HG03469 (cell line): ENCODE data around the gene CORO6.
"Not testable (repeated sequence)": the region's sequence is repeated elsewhere in the genome, so short reads cannot be mapped to it uniquely, and the experiment has no call there.

Experiments
- ATAC-seq: cut with Tn5 transposase; IDR thresholded peaks from one replicate; pipeline ENCODE4 v1.9.1; 2021; ENCODE audit warnings: mild to moderate bottlenecking, moderate library complexity, moderate number of reproducible peaks; ENCODE audit not compliant: unreplicated experiment

Gene CORO6

DNA sequence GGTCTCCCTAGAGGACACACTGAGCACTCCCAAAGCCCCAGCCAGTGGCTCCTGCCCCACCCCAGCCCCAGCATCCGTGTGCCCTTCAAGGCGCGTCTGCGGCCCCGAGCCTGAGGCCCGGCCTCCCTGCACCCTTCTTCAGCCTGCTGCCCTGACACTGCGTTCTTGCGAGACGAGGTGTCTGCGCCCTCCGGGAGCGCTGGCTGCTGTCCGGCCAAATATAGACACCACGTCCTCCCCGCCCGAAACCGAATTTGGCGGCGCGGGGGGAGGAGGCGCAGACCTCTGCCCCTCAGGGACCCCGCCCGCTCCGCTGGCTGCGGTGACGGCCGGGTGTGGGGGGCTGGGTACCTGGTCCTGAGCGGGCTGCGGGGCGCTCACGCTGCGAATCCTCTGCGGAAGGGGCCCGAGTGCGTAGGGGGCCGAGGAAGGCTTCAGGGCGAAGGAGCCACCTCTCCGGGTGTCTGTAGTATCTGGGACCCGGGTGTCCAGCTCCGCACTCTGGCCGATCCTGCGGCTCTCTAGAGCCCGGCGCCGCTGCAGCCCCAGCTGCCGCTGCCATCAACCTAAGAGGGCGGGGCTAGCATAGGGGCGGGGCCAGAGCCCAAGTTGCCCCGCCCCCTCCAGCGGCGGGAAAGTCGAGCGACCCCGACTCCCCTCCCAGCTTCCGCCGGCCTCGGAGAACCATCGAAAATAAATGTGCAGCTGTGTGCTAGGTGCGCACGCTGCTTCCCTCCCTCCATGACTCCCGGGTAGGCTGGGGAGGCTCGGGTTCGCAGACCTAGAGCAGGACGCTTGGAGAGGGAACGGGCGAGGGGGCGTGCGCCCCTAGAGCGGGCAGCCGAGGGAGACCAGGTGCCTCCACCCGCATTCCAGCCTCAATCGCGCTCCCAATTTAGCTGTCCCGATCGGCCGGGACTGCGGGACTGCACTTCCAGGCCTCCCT lies at the start of gene CORO6:
Gene CORO6, minus strand, starts transcription at position 576 of the 946 bp plus-strand sequence. CDS start 1,491 bp downstream, outside the sequence.
- no peak for ATAC-seq

DNA sequence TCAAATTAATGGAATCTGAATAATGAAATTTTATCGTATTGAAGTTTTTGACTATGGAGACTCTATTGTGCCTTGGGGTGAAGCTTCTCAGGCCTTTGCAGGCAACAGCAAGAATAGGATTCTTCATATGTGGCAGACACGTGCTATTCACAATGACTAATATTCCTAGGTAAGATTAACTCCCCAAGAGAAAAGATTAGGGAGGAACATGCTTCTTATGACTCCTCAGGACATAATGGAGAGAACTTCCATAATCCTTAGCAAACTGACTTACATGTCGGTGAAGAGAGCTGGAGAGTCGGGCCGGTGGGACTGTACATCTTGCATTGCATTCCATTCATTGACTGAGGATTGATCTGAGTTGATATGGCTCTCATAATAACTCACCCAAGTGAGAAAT lies 48.9 kb upstream of the CORO6 start:
- no peak for ATAC-seq

DNA sequence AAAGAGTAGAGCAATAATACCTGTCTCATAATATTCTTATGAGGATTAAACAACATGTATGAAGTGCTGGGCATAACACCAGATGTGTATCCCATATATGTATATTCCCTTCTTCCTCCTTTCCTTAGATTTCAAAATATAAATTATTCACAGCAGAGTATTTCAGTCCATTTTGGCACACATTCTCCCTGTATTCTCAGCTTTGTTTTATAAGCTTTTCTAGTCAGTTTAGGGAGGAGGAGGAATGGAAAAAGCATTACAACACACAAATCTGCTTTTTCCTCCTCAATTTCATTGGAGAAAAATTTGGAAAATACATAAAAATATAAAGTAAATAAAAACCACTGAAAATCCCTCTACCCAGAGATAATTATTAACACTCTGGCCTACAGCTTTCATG lies 46.6 kb upstream of the CORO6 start:
- no peak for ATAC-seq

DNA sequence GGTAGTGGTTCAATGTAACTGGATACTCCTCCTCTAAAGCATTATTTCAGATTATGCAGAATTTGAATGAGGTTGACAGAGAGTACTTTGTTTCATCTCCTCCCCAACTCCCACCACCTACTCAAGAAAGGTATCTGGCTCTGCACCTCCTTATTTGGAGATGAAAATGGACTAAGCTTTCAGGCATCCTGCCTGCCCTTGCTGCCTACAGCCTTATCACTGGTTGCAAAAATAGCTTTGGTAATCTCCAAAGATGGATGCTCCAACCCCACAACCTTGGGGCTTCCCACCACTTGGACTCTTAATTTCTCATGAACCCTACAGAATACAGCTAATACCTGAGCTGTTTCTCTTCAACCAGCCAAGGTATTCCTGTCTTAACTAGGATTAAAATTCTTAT lies 45.3 kb upstream of the CORO6 start:
- ATAC-seq = no peak

DNA sequence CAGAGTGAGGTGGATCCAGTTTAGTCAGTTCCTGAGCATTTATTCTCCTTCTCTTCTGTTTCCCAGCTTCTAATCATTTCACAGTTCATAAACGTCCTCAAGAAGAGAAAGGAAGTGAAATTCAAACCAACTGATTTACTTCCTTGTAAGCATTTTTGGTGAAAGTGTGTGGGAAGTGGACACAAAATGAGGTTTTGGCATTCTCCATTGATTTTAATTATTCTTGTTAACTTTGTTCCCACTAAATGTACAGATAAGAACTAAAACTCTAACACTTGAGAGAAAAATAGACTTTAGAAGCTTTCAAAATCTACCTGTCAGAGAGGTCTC lies 42.7 kb upstream of the CORO6 start:
- no peak for ATAC-seq

- no peak for ATAC-seq
Observed at GRCh38 chr17:29664743-29665480, 42.2 kb upstream of the CORO6 start.

- ATAC-seq = no peak
Observed at GRCh38 chr17:29663155-29663554, 40.4 kb upstream of the CORO6 start.

DNA sequence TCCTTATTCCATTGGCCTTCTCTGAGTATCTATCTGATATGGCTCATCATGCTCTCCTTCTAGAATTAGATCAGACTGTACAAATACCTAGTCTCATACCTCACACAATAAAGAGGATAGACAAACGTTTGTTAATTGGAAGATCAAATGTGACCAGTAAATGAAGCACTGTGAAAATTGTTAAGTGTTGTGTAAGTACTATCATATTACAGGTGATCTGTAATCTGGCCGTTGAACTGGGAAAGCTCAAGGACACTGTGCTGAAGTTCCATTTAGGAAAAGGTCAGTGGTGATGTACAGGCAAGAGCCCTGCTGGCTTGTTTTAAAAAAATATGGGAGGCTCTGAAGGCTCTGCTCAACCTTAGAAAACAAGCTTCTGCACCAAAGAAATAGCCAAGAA lies 38.5 kb upstream of the CORO6 start:
- ATAC-seq = no peak

GRCh38 chr17:29659155-29659554 lies 36.4 kb upstream of the CORO6 start:
- no peak for ATAC-seq

- no peak for ATAC-seq
Observed at GRCh38 chr17:29655323-29655722, 32.6 kb upstream of the CORO6 start.

GRCh38 chr17:29653995-29654714 lies 31.4 kb upstream of the CORO6 start:
- no peak for ATAC-seq

- no peak for ATAC-seq
Observed at GRCh38 chr17:29652976-29653375, 30.3 kb upstream of the CORO6 start.

DNA sequence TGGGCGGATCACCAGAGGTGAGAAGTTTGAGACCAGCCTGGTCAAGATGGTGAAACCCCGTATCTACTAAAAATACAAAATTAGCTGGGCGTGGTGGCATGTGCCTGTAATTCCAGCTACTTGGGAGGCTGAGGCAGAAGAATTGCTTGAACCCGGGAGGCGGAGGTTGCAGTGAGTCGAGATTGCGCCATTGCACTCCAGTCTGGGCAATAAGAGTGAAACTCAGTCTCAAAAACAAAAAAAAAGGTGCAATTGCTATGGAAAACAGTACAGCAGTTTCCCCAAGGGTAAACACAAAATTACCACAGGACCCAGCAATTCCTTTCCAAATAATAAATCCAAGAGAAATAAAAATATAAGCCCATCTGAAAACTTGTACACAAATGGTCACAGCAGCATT lies 29.2 kb upstream of the CORO6 start:
- not testable (repeated sequence) for ATAC-seq

GRCh38 chr17:29650396-29650795 lies 27.7 kb upstream of the CORO6 start:
- ATAC-seq = no peak

- no peak for ATAC-seq
Observed at GRCh38 chr17:29649359-29649758, 26.6 kb upstream of the CORO6 start.

DNA sequence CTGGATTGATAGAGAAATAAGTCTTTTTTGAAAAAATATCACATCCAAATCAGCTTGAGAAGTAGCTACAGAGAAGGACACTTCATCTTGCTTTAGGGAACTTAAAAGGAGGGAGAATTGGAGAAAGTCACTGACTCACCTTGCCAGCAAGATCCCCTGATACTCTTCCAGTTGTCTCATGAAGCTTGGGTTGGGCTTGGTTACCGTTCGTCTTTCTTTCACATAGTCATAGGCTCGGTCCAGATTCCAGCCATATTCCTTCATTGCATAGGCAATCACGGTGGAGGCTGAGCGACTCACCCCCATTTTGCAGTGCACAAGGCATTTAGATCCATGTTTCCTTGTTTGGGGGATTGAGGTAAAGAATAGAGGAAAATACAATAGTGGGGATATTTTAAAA lies 25.3 kb upstream of the CORO6 start:
- no peak for ATAC-seq

DNA sequence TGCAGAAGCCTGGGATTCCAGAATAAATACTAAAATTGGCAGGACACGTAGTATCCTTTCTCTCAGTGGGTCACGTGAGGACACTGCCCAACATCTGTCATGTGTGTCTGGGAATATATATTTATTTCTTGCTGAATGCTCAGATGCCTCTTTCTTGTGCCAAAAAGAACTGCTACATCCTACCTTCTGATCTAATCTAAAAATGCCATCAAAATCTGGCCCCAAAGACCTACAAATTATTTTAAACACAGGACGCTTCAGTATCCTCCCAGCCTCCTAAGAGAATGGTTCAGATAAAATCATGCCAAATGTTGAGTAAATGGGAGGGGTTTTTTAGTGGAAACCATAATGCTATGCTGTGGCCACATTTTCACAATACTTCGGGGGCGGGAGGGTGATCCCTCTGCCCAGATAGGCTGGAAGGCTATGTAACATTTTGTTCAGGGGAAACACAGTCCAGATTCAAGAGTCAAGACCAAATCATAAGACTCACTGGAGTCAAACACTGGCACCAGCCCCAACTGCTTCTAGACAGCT lies 22.9 kb upstream of the CORO6 start:
- ATAC-seq = no peak

DNA sequence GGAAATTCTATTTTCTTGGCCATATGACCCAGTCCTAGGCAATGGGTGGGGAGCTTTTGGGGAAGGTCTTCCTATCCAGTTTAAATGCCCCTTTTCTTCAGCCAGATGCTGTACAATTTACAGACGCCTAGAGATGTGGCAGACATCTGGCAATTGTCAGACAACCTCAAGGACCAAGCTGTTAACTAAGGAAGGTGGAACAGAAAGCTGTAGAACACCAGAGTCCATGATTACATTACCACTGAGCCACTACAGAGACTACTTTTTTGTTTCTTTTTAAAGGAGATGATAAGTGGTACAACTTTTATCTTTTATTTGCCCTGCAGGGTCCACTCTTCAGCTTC lies 21.1 kb upstream of the CORO6 start:
- ATAC-seq = no peak

DNA sequence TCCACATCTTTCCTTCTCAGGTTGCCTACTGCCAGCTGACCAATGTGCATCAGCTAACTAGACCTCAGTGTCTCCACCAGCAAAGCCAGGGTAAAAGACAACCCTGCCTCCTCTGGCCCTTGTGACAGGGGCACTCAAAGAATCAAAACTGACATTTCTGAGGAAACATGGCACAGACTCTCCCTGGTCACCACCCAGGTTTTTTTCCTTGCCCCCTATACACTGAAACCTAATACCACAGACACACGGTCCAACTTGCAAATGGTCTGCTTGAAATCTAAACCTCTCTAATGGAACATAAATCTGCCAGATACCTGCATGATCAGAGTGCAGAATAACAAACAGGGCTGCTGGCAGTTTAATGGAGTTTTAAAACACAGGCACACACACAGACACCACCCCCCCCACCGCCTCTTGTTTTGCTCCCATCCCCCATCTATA lies 19.5 kb upstream of the CORO6 start:
- ATAC-seq = no peak

DNA sequence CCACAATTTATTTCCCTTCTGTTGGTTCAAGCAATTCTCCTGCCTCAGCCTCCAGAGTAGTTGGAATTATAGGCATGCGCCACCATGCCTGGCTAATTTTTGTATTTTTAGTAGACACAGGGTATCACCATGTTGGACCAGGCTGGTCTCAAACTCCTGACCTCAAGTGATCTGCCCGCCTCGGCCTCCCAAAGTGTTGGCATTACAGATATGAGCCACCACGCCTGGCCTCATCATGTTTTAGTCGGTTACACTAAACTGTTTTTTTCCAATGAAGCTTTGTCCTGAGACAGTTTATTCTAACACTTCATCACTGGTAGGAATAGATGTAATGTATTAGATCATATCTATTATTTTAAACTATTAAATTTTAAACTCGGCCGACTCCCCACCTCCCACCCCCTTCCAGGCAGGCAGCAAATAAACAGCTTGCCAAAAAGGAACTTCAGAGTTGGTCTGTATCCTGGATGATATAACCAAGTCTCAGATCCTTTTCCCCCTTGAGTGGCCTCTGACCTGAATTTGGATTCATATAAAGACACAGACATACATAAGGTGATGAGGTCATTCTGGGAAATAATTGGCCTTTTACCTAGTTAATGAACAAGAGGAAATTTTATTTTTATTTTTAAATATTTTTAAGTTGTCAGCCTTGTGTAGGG lies 18.4 kb upstream of the CORO6 start:
- ATAC-seq = no peak

DNA sequence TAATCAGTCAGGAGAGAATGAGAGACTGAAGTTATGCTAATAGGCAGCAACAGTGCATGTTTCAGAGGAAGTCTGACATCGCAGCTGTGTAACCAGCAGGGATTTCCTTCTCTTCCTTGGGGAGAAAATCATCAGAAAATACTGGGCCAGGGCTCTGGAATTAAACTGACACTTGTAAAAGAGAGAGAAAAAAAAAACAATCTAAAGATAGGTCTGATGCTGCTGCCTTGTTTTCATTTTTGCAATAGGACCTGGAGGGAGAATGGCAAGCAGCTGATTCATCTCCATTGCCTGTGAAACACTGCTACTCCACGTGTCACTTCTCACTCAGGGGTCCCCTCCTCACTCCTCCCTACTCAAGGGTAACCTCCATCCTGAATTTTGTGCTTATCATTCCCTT lies 17.7 kb upstream of the CORO6 start:
- ATAC-seq = no peak
